Glutamatergic neuron (in vitro differentiated cells): ENCODE data around the gene ZNHIT1. TPM values are rescaled to one million over a fixed set of nuclear protein-coding genes. Genes with fewer than 3 reads are reported as not detected.

Experiments used
- DNase-seq: peaks from one replicate; pipeline ENCODE4 v3.0.0; 2022
- H3K27ac Mint-ChIP-seq: one replicate; pipeline ENCODE4 v1.8.0; 2020; ENCODE audit warnings: mild to moderate bottlenecking, mixed read lengths, inconsistent platforms; ENCODE audit not compliant: unreplicated experiment
- H3K27me3 Mint-ChIP-seq: one replicate; pipeline ENCODE4 v1.8.0; 2020; ENCODE audit warnings: mild to moderate bottlenecking, moderate library complexity, mixed read lengths, inconsistent platforms; ENCODE audit not compliant: unreplicated experiment
- H3K36me3 Mint-ChIP-seq: one replicate; pipeline ENCODE4 v1.8.0; 2020; ENCODE audit warnings: mild to moderate bottlenecking, mixed read lengths, inconsistent platforms; ENCODE audit not compliant: unreplicated experiment
- H3K4me1 Mint-ChIP-seq: one replicate; pipeline ENCODE4 v1.8.0; 2020; ENCODE audit warnings: mild to moderate bottlenecking, low read depth, mixed read lengths, inconsistent platforms; ENCODE audit not compliant: unreplicated experiment
- H3K4me3 Mint-ChIP-seq: one replicate; pipeline ENCODE4 v1.8.0; 2020; ENCODE audit warnings: mild to moderate bottlenecking, mixed read lengths, inconsistent platforms; ENCODE audit not compliant: unreplicated experiment
- H3K9me3 Mint-ChIP-seq: one replicate; pipeline ENCODE4 v1.8.0; 2020; ENCODE audit warnings: mild to moderate bottlenecking, moderate library complexity, mixed read lengths, inconsistent platforms; ENCODE audit not compliant: unreplicated experiment
- CTCF ChIP-seq: fragments of 200-600 bp; sonication (generic); IDR thresholded peaks from one replicate; pipeline ENCODE4 v1.5.0; 2021; ENCODE audit not compliant: partially characterized antibody, unreplicated experiment
- total RNA-seq: library from RNA; stranded (reverse); fragmentation: NEBNext Ultra II Directional; extraction: Animal tissue kit (Norgen Biotek cat#: 25700); gene quantifications from one replicate; pipeline ENCODE4 v1.2.1, GENCODE V29; 2021; ENCODE audit not compliant: unreplicated experiment

Gene ZNHIT1
- total RNA-seq, 1 donor from 2014 or later, result 60.8 TPM

- H3K4me1 Mint-ChIP-seq, result no peaks in the 10 kb centered on the region
- no peak for TF ChIP-seq CTCF
- peaks cover 6% of the 10 kb centered on the region for H3K9me3 Mint-ChIP-seq
- peaks cover 4% of the 10 kb centered on the region for H3K27me3 Mint-ChIP-seq
- DNase-seq, result no peak
- H3K27ac Mint-ChIP-seq, result no peak overlapping the region
- no peak overlapping the region for H3K4me3 Mint-ChIP-seq
- no peaks in the 10 kb centered on the region for H3K36me3 Mint-ChIP-seq
Observed at GRCh38 chr7:101226721-101227120, 8.8 kb downstream of the ZNHIT1 start.

GRCh38 chr7:101231644-101232043 is 13.7 kb downstream of the ZNHIT1 start:
- Mint-ChIP-seq H3K9me3 (peaks cover 8% of the 10 kb centered on the region), H3K36me3 (no peaks in the 10 kb centered on the region), H3K27me3 (peaks cover 6% of the 10 kb centered on the region), H3K4me1 (no peaks in the 10 kb centered on the region), H3K4me3 (no peak overlapping the region), H3K27ac (no peak overlapping the region)
- no peak for TF ChIP-seq CTCF
- no peak for DNase-seq

- no peaks in the 10 kb centered on the region for H3K36me3 Mint-ChIP-seq
- DNase-seq, result no peak
- no peak for TF ChIP-seq CTCF
- H3K27ac Mint-ChIP-seq, result no peak overlapping the region
- H3K9me3 Mint-ChIP-seq, result peaks cover 8% of the 10 kb centered on the region
- no peak overlapping the region for H3K4me3 Mint-ChIP-seq
- H3K27me3 Mint-ChIP-seq, result peaks cover 6% of the 10 kb centered on the region
- no peaks in the 10 kb centered on the region for H3K4me1 Mint-ChIP-seq
Observed at GRCh38 chr7:101232141-101232850, 14.3 kb downstream of the ZNHIT1 start.

GRCh38 chr7:101233907-101234547 is 16.1 kb downstream of the ZNHIT1 start:
- no peak overlapping the region for H3K27ac Mint-ChIP-seq
- TF ChIP-seq CTCF, result no peak
- no peak for DNase-seq
- H3K4me3 Mint-ChIP-seq, result no peak overlapping the region
- H3K27me3 Mint-ChIP-seq, result peaks cover 6% of the 10 kb centered on the region
- H3K4me1 Mint-ChIP-seq, result peaks cover 3% of the 10 kb centered on the region
- H3K36me3 Mint-ChIP-seq, result no peaks in the 10 kb centered on the region
- H3K9me3 Mint-ChIP-seq, result peaks cover 10% of the 10 kb centered on the region

- Mint-ChIP-seq H3K4me3 (no peak overlapping the region), H3K36me3 (no peaks in the 10 kb centered on the region), H3K9me3 (peaks cover 10% of the 10 kb centered on the region), H3K27me3 (peaks cover 6% of the 10 kb centered on the region), H3K4me1 (peaks cover 3% of the 10 kb centered on the region), H3K27ac (no peak overlapping the region)
- no peak for TF ChIP-seq CTCF
- no peak for DNase-seq
Observed at GRCh38 chr7:101234636-101235035, 16.7 kb downstream of the ZNHIT1 start.
